CD14-positive monocyte (primary cell): ENCODE data around the gene E2F1. TPM values are rescaled to one million over a fixed set of nuclear protein-coding genes. Genes with fewer than 3 reads are reported as not detected.
"Not testable (repeated sequence)": the region's sequence is repeated elsewhere in the genome, so short reads cannot be mapped to it uniquely, and the experiment has no call there.

Experiments
- DNase-seq, 3 donors: peaks; one replicate each; pipeline ENCODE4 v3.0.0-alpha.2; 2011 to 2022
- H2AFZ ChIP-seq: 2 replicates; pipeline ENCODE4 v1.6.0; 2012; ENCODE audit warnings: mild to moderate bottlenecking, low read depth, low read length, inconsistent platforms; ENCODE audit not compliant: insufficient read depth, poor library complexity, severe bottlenecking
- H3K27ac ChIP-seq, 2 donors: 1 replicate in 1 of 2; 2 replicates in 1 of 2; pipeline ENCODE4 v1.5.1; 2012 to 2013; ENCODE audit warnings: low read length in 2 of 2, control low read depth in 1 of 2, inconsistent platforms in 1 of 2, low read depth in 1 of 2, mild to moderate bottlenecking in 1 of 2
- H3K27me3 ChIP-seq, 2 donors: one replicate each; pipeline versions ENCODE4 v1.6.0 to v1.6.1; 2011 to 2013; ENCODE audit warnings: low read length in 2 of 2; ENCODE audit not compliant: control insufficient read depth in 2 of 2, insufficient read depth in 2 of 2
- H3K36me3 ChIP-seq, 2 donors: replicated peaks in 1 of 2; 1 replicate in 1 of 2; 2 replicates in 1 of 2; pipeline versions ENCODE4 v1.5.1 to v1.6.1; 2012 to 2013; ENCODE audit warnings: low read length in 2 of 2, control low read depth in 1 of 2, inconsistent platforms in 1 of 2, mild to moderate bottlenecking in 1 of 2; ENCODE audit not compliant: insufficient read depth in 2 of 2, control insufficient read depth in 1 of 2
- H3K4me1 ChIP-seq, 2 donors: 1 replicate in 1 of 2; 2 replicates in 1 of 2; pipeline versions ENCODE4 v1.5.1 to v1.6.1; 2012 to 2013; ENCODE audit warnings: low read length in 2 of 2, control low read depth in 1 of 2, inconsistent platforms in 1 of 2, mild to moderate bottlenecking in 1 of 2, moderate library complexity in 1 of 2; ENCODE audit not compliant: insufficient read depth in 2 of 2, control insufficient read depth in 1 of 2
- H3K4me2 ChIP-seq: replicated peaks from 2 replicates; pipeline ENCODE3; 2012; ENCODE audit warnings: low read length, moderate library complexity, mild to moderate bottlenecking; ENCODE audit not compliant: poor library complexity, severe bottlenecking; ENCODE audit errors: extremely low read depth
- H3K4me3 ChIP-seq, 3 experiments: fragments of 200-600 bp in 1 of 3; sonication (generic) in 1 of 3; replicated peaks in 1 of 3; 1 replicate in 2 of 3; 2 replicates in 1 of 3; pipeline ENCODE4 v1.5.1; 2011 to 2013; ENCODE audit warnings: low read length in 3 of 3, mild to moderate bottlenecking in 3 of 3, control low read depth in 2 of 3, low read depth in 2 of 3, inconsistent platforms in 1 of 3, moderate library complexity in 1 of 3
- H3K79me2 ChIP-seq: 2 replicates; pipeline ENCODE4 v1.6.0; 2012; ENCODE audit warnings: mild to moderate bottlenecking, control low read depth, inconsistent platforms, low read length, moderate library complexity; ENCODE audit not compliant: insufficient read depth
- H3K9ac ChIP-seq: 2 replicates; pipeline ENCODE4 v1.6.0; 2017; ENCODE audit warnings: low read length, mild to moderate bottlenecking; ENCODE audit not compliant: insufficient read depth, poor library complexity, severe bottlenecking
- H3K9me3 ChIP-seq, 2 donors: replicated peaks in 1 of 2; 1 replicate in 1 of 2; 2 replicates in 1 of 2; pipeline versions ENCODE4 v1.5.1 to v1.6.1; 2012 to 2013; ENCODE audit warnings: low read length in 2 of 2, control low read depth in 1 of 2; ENCODE audit not compliant: control insufficient read depth in 1 of 2, insufficient read depth in 1 of 2
- H4K20me1 ChIP-seq: 2 replicates; pipeline ENCODE4 v1.6.0; 2012; ENCODE audit warnings: mild to moderate bottlenecking, low read length, control low read depth, moderate library complexity; ENCODE audit not compliant: insufficient read depth
- H3K27ac Mint-ChIP-seq, 7 donors: one replicate each; pipeline ENCODE4 v1.8.0; 2020; ENCODE audit warnings: mild to moderate bottlenecking in 7 of 7, mixed read lengths in 7 of 7, moderate library complexity in 6 of 7, inconsistent platforms in 2 of 7
- H3K27me3 Mint-ChIP-seq, 3 donors: one replicate each; pipeline ENCODE4 v1.8.0; 2021 to 2022; ENCODE audit warnings: low read depth in 3 of 3, mild to moderate bottlenecking in 3 of 3, mixed read lengths in 3 of 3, moderate library complexity in 3 of 3, inconsistent platforms in 1 of 3
- H3K36me3 Mint-ChIP-seq, 2 donors: one replicate each; pipeline ENCODE4 v1.8.0; 2020; ENCODE audit warnings: mixed read lengths in 2 of 2, inconsistent platforms in 1 of 2, mild to moderate bottlenecking in 1 of 2
- H3K4me1 Mint-ChIP-seq: one replicate; pipeline ENCODE4 v1.8.0; 2020; ENCODE audit warnings: mild to moderate bottlenecking, mixed read lengths
- H3K4me3 Mint-ChIP-seq, 2 donors: one replicate each; pipeline ENCODE4 v1.8.0; 2020; ENCODE audit warnings: mild to moderate bottlenecking in 2 of 2, mixed read lengths in 2 of 2, moderate library complexity in 1 of 2
- H3K9me3 Mint-ChIP-seq, 7 donors: one replicate each; pipeline ENCODE4 v1.8.0; 2020 to 2022; ENCODE audit warnings: mixed read lengths in 7 of 7, mild to moderate bottlenecking in 6 of 7, moderate library complexity in 6 of 7, inconsistent platforms in 2 of 7
- CTCF ChIP-seq: fragments of 200-600 bp; IDR thresholded peaks from one replicate; pipeline ENCODE4 v1.8.0; 2022; ENCODE audit warnings: antibody characterized with exemption, mild to moderate bottlenecking
- WGBS: methylation state at CpG from one replicate; pipeline ENCODE4 v1.1.5; 2013; ENCODE audit warnings: missing lambda C conversion rate; ENCODE audit not compliant: insufficient coverage; 5-methylcytosine and 5-hydroxymethylcytosine counted together
- intact Hi-C, 2 donors: fragments of 100-400 bp; cut with micrococcal nuclease; formaldehyde crosslinking; loops; one replicate each; pipeline versions ENCODE4 v1.15.0 to v1.15.1; 2023
- polyA plus RNA-seq, 3 donors: library from polyadenylated mRNA; depleted of rRNA in 1 of 3; unstranded in 2 of 3; stranded (reverse) in 1 of 3; fragments of 300-500 nt in 2 of 3; fragments of >200 nt in 1 of 3; fragmentation: Illumina TruSeq in 2 of 3; gene quantifications; 1 replicate in 2 of 3; 2 replicates in 1 of 3; pipeline ENCODE4 v1.2.3, GENCODE V29; 2012 to 2021

Gene E2F1
- polyA plus RNA-seq, 3 donors, result 0.17 to 1.1 TPM; not detected in 1

DNA sequence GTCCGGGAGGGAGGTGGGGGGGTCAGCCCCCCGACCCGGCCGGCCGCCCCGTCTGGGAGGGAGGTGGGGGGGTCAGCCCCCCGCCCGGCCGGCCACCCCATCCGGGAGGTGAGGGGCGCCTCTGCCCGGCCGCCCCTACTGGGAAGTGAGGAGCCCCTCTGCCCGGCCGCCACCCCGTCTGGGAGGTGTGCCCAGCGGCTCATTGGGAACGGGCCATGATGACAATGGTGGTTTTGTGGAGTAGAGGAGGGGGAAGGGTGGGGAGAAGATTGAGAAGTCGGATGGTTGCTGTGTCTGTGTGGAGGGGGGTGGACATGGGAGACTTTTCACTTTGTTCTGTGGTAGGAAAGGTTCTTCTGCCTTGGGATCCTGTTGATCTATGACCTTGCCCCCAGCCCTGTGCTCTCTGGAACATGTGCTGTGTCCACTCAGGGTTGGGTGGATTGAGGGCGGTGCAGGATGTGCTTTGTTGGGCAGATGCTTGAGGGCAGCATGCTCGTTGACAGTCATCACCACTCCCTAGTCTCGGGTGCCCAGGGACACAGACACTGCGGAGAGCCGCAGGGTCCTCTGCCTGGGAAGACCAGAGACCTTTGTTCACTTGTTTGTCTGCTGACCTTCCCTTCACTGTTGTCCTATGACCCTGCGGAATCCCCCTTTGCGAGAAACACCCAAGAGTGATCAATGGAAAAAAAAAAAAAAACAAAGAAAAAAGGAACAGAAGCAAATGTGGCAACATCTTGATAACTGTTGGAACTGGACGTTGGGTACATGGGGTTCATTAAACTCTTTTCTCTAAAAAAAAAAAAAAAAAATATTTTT lies 15.7 kb upstream of the E2F1 start:
- H3K27ac ChIP-seq, result no peak overlapping the region
- peaks cover 0 to 10% of the 10 kb centered on the region in 2 donors for H3K9me3 ChIP-seq
- no peaks in the 10 kb centered on the region for H4K20me1 ChIP-seq
- no peak overlapping the region for H3K27ac Mint-ChIP-seq
- no peak overlapping the region for H3K9ac ChIP-seq
- intact Hi-C loops, result no loop called here
- no peaks in the 10 kb centered on the region for H3K79me2 ChIP-seq
- DNase-seq, result no peak
- H3K4me3 ChIP-seq, result no peak overlapping the region
- H3K27me3 ChIP-seq, result no peaks in the 10 kb centered on the region
- H3K4me2 ChIP-seq, result no peak overlapping the region
- peaks cover 6 to 14% of the 10 kb centered on the region in 2 donors for H3K36me3 ChIP-seq
- H3K4me3 Mint-ChIP-seq, result no peak overlapping the region
- H3K4me1 ChIP-seq, result no peaks in the 10 kb centered on the region
- WGBS, result 91% methylated on average over 17 of the region's 27 CpGs
- H3K36me3 Mint-ChIP-seq, result peaks cover 7 to 19% of the 10 kb centered on the region in 2 donors
- H3K4me1 Mint-ChIP-seq, result no peaks in the 10 kb centered on the region
- no peak for TF ChIP-seq CTCF
- H2AFZ ChIP-seq, result no peak overlapping the region
- H3K9me3 Mint-ChIP-seq, result peaks cover 10 to 24% (median 17%) of the 10 kb centered on the region in 7 donors
- peaks cover 0 to 2% (median 0%) of the 10 kb centered on the region in 3 donors for H3K27me3 Mint-ChIP-seq

- intact Hi-C loops, DNase-seq, H3K27ac Mint-ChIP-seq, H3K4me3 Mint-ChIP-seq, H3K36me3 ChIP-seq, H3K27me3 Mint-ChIP-seq, H2AFZ ChIP-seq, H3K4me1 Mint-ChIP-seq, H3K4me2 ChIP-seq, H3K4me1 ChIP-seq, H3K27ac ChIP-seq, H4K20me1 ChIP-seq, H3K27me3 ChIP-seq, H3K9ac ChIP-seq, H3K4me3 ChIP-seq, H3K79me2 ChIP-seq: not testable (repeated sequence)
- H3K9me3 ChIP-seq, result peaks cover 0 to 10% of the 10 kb centered on the region in 2 donors
- H3K36me3 Mint-ChIP-seq, result peaks cover 5 to 14% of the 10 kb centered on the region in 2 donors
- H3K9me3 Mint-ChIP-seq, result peaks cover 10 to 27% (median 17%) of the 10 kb centered on the region in 7 donors
- WGBS, result 99% methylated on average over 39 of the region's 45 CpGs
Observed at GRCh38 chr20:33700696-33701441, 14.7 kb upstream of the E2F1 start.

GRCh38 chr20:33698966-33699365 lies 12.8 kb upstream of the E2F1 start:
- H3K4me2 ChIP-seq, H3K9ac ChIP-seq, H3K79me2 ChIP-seq, DNase-seq, H3K36me3 ChIP-seq, H3K27ac ChIP-seq, H4K20me1 ChIP-seq, H3K27me3 Mint-ChIP-seq, H3K27me3 ChIP-seq, H3K4me3 Mint-ChIP-seq, H3K4me1 ChIP-seq, H2AFZ ChIP-seq, H3K36me3 Mint-ChIP-seq, intact Hi-C loops, H3K4me3 ChIP-seq, H3K27ac Mint-ChIP-seq, H3K4me1 Mint-ChIP-seq: not testable (repeated sequence)
- no CpG with 5 or more reads among the region's 27 CpGs for WGBS
- peaks cover 10 to 27% (median 17%) of the 10 kb centered on the region in 7 donors for H3K9me3 Mint-ChIP-seq
- H3K9me3 ChIP-seq, result peaks cover 0 to 10% of the 10 kb centered on the region in 2 donors
